ENCODE measurements around the gene WWTR1. TPM values are rescaled to one million over a fixed set of nuclear protein-coding genes. Genes with fewer than 3 reads are reported as not detected.

WWTR1 gene
- total RNA-seq, 2 donors from 2014 or later, result 17.3 to 18.5 TPM

DNA sequence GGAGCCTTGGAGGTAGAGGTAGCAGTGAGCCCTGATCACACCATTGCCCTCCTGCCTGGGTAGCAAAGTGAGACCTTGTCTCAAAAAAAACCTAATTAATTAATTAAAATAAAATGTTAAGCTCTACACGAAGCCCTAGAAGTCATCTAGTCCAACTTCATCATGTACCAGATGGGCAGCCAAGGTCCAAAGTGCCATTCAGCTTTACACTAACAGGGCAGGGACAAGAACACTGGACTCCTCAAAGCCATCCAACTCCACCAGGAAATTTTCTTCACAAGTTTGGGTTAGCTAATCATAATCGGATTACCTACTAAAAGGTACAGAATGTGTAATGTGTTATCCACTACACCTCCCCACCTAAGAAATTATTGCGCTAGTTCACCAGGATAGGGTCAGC lies 48.8 kb downstream of the WWTR1 start:
- peaks cover 3% of the 10 kb centered on the region for H3K36me3 ChIP-seq (ENCODE audit: control insufficient read depth, insufficient read depth, low read length)
- Mint-ChIP-seq H3K9me3 (no peaks in the 10 kb centered on the region), H3K4me3 (no peak overlapping the region), H3K4me1 (peaks cover 26% of the 10 kb centered on the region), H3K27me3 (ENCODE audit: insufficient read depth) (no peaks in the 10 kb centered on the region), H3K27ac (no peak overlapping the region), H3K36me3 (ENCODE audit: low read depth) (peaks cover 3% of the 10 kb centered on the region)
- TF ChIP-seq, protein P1, sequence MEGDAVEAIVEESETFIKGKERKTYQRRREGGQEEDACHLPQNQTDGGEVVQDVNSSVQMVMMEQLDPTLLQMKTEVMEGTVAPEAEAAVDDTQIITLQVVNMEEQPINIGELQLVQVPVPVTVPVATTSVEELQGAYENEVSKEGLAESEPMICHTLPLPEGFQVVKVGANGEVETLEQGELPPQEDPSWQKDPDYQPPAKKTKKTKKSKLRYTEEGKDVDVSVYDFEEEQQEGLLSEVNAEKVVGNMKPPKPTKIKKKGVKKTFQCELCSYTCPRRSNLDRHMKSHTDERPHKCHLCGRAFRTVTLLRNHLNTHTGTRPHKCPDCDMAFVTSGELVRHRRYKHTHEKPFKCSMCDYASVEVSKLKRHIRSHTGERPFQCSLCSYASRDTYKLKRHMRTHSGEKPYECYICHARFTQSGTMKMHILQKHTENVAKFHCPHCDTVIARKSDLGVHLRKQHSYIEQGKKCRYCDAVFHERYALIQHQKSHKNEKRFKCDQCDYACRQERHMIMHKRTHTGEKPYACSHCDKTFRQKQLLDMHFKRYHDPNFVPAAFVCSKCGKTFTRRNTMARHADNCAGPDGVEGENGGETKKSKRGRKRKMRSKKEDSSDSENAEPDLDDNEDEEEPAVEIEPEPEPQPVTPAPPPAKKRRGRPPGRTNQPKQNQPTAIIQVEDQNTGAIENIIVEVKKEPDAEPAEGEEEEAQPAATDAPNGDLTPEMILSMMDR (conservative IDR thresholded peaks at IDR 0.05), result no peak
- no peaks in the 10 kb centered on the region for H3K9me3 ChIP-seq (ENCODE audit: control insufficient read depth, low read length)
- H3K27me3 ChIP-seq (ENCODE audit: control insufficient read depth, insufficient read depth, low read length, poor library complexity, severe bottlenecking), result no peaks in the 10 kb centered on the region
- no peak overlapping the region for H3K27ac ChIP-seq (ENCODE audit: low read depth, low read length)
- whole genome bisulfite sequencing, 2 experiments (ENCODE audit: insufficient coverage in 1 of 2, insufficient read length in 1 of 2), result 97 to 100% methylated on average over 2 of the region's 3 CpGs
- H3K9ac ChIP-seq (ENCODE audit: extremely low read depth, low read length, poor library complexity, severe bottlenecking), result no peak overlapping the region
- no peak overlapping the region for H3K4me3 ChIP-seq (ENCODE audit: low read length)
- H3K4me1 ChIP-seq (ENCODE audit: control insufficient read depth, insufficient read depth, low read length), result peaks cover 4% of the 10 kb centered on the region
- no peak for DNase-seq

DNA sequence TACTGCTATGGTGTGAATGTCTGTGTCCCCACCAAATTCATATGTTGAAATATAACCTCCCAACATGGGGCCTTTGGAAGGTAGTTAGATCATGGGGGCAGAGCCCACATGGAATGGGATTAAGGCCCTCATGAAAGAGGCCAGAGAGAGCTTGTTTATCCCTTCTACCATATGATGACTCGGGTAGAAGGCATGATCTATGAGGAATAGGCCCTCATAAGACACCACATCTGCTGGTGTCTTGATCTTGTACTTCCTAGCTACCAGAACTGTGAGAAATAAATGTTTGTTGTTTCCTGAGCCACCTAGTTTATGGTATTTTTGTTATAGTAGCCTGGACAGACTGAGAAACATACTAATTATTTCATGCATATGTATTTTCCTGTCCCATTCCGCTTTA lies 51.9 kb downstream of the WWTR1 start:
- no peak for DNase-seq
- Histone ChIP-seq H3K4me3 (ENCODE audit: low read length) (no peak overlapping the region), H3K27me3 (ENCODE audit: control insufficient read depth, insufficient read depth, low read length, poor library complexity, severe bottlenecking) (no peaks in the 10 kb centered on the region), H3K9me3 (ENCODE audit: control insufficient read depth, low read length) (no peaks in the 10 kb centered on the region), H3K36me3 (ENCODE audit: control insufficient read depth, insufficient read depth, low read length) (no peaks in the 10 kb centered on the region), H3K4me1 (ENCODE audit: control insufficient read depth, insufficient read depth, low read length) (peaks cover 4% of the 10 kb centered on the region), H3K27ac (ENCODE audit: low read depth, low read length) (no peak overlapping the region), H3K9ac (ENCODE audit: extremely low read depth, low read length, poor library complexity, severe bottlenecking) (no peak overlapping the region)
- Mint-ChIP-seq H3K27ac (no peak overlapping the region), H3K36me3 (ENCODE audit: low read depth) (peaks cover 3% of the 10 kb centered on the region), H3K9me3 (no peaks in the 10 kb centered on the region), H3K27me3 (ENCODE audit: insufficient read depth) (no peaks in the 10 kb centered on the region), H3K4me1 (peaks cover 31% of the 10 kb centered on the region), H3K4me3 (no peak overlapping the region)
- TF ChIP-seq, protein P1 (conservative IDR thresholded peaks at IDR 0.05), result no peak
- 93 to 98% methylated on average over 2 of the region's 2 CpGs for WGBS, 2 experiments (ENCODE audit: insufficient coverage in 1 of 2, insufficient read length in 1 of 2)

DNA sequence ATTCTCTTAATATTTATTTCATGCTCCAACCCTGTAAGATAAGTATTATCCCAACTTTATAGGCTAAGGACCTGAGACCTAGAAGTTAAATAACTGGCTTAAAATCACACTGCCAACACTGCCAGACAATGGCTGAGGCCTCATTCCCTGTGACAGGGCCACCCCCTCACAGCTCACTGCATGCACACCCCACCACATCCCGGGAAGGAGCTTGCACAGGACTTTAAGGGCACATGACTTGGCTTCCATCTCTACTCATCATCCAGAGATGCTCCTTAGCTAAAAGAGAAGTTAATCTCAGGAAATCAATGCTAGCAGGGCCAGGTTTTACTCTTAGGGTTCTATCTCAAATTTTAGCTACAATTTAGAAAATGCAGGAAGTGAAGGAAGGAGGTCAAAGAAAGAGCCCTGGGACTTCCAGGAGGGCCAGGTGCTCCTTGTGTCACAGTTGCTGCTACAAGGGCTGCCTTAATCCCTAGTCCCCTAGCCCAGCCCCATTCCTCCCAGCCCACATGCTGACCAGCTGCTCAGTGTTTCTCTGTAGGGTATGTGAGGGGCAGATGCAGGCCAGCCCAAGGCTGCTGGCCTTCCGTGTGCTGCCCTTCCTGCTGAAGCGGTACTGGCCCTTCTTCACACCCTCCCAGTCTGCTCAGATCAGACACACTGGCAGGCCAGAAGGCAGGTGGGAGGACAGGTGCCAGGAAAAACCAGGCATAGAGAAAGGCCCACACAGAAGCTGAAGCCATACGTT lies 53.5 kb downstream of the WWTR1 start:
- Histone ChIP-seq H3K9me3 (ENCODE audit: control insufficient read depth, low read length) (no peaks in the 10 kb centered on the region), H3K4me3 (ENCODE audit: low read length) (no peak overlapping the region), H3K27ac (ENCODE audit: low read depth, low read length) (peak overlapping the region; percentile 56), H3K27me3 (ENCODE audit: control insufficient read depth, insufficient read depth, low read length, poor library complexity, severe bottlenecking) (no peaks in the 10 kb centered on the region), H3K36me3 (ENCODE audit: control insufficient read depth, insufficient read depth, low read length) (no peaks in the 10 kb centered on the region), H3K9ac (ENCODE audit: extremely low read depth, low read length, poor library complexity, severe bottlenecking) (no peak overlapping the region), H3K4me1 (ENCODE audit: control insufficient read depth, insufficient read depth, low read length) (peaks cover 4% of the 10 kb centered on the region)
- Mint-ChIP-seq H3K27ac (peak overlapping the region; percentile 48), H3K27me3 (ENCODE audit: insufficient read depth) (no peaks in the 10 kb centered on the region), H3K9me3 (no peaks in the 10 kb centered on the region), H3K36me3 (ENCODE audit: low read depth) (peaks cover 3% of the 10 kb centered on the region), H3K4me1 (peaks cover 20% of the 10 kb centered on the region), H3K4me3 (no peak overlapping the region)
- 53 to 85% methylated on average over 2 to 4 of the region's 4 CpGs for WGBS, 2 experiments (ENCODE audit: insufficient coverage in 1 of 2, insufficient read length in 1 of 2)
- DNase-seq, result peak; percentile 79
- TF ChIP-seq, protein P1 (conservative IDR thresholded peaks at IDR 0.05), result no peak

Measured in endodermal cell (in vitro differentiated cells).